Hepatic stellate cell (primary cell): ENCODE results near the gene SLC26A1.
"Not testable (repeated sequence)": the region's sequence is repeated elsewhere in the genome, so short reads cannot be mapped to it uniquely, and the experiment has no call there.

Source experiments
- DNase-seq: peaks from one replicate; pipeline ENCODE4 v3.0.0; 2011; ENCODE audit warnings: low spot score

Gene SLC26A1

GRCh38 chr4:954211-955020, 38.8 kb downstream of the SLC26A1 start:
- DNase-seq, result no peak

- no peak for DNase-seq
Measured at GRCh38 chr4:953574-953915, 39.7 kb downstream of the SLC26A1 start.

GRCh38 chr4:952881-953573, 40.2 kb downstream of the SLC26A1 start:
- no peak for DNase-seq

- DNase-seq, result no peak
Measured at GRCh38 chr4:951594-952468, 41.4 kb downstream of the SLC26A1 start.

GRCh38 chr4:951186-951585, 42.0 kb downstream of the SLC26A1 start:
- no peak for DNase-seq

GRCh38 chr4:950136-951020, 42.8 kb downstream of the SLC26A1 start:
- no peak for DNase-seq

- DNase-seq, result no peak
Measured at GRCh38 chr4:949656-950055, 43.5 kb downstream of the SLC26A1 start.

GRCh38 chr4:948936-949300, 44.3 kb downstream of the SLC26A1 start:
- no peak for DNase-seq

GRCh38 chr4:948101-948935, 44.9 kb downstream of the SLC26A1 start:
- DNase-seq, result no peak

- no peak for DNase-seq
Measured at GRCh38 chr4:947491-947971, 45.7 kb downstream of the SLC26A1 start.

- DNase-seq, result no peak
Measured at GRCh38 chr4:946517-947471, 46.4 kb downstream of the SLC26A1 start.

GRCh38 chr4:946103-946450, 47.1 kb downstream of the SLC26A1 start:
- no peak for DNase-seq

GRCh38 chr4:945274-946102, 47.7 kb downstream of the SLC26A1 start:
- no peak for DNase-seq

GRCh38 chr4:939508-939907, 53.7 kb downstream of the SLC26A1 start:
- not testable (repeated sequence) for DNase-seq
